Activated CD4-positive, alpha-beta T cell treated with anti-CD3 and anti-CD28 coated beads, Interleukin-2, amount 50 U/mL, for 24 hours (primary cell): ENCODE data around the gene ATRNL1.
"Not testable (repeated sequence)": the region's sequence is repeated elsewhere in the genome, so short reads cannot be mapped to it uniquely, and the experiment has no call there.

Source experiments
- DNase-seq, 2 donors: peaks; one replicate each; pipeline ENCODE4 v3.0.0-alpha.2; 2020; ENCODE audit warnings: low read depth in 1 of 2, low spot score in 1 of 2

Gene ATRNL1

DNA sequence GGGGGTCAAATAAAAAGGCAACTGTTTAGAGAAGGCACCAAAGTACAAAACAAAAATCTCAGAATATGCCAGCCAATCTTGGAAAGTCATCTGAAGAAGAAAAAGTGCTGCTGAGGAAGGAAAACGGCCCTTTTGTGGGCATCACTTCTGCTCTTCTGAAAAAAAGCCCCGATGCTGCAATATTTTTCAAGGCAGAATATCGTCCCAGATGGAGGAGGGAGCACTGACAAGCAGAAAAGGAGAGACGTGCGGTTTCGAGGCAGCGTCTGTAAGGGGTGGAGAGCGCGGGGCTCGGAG, 959 bp upstream of the ATRNL1 start:
- no peak for DNase-seq

DNA sequence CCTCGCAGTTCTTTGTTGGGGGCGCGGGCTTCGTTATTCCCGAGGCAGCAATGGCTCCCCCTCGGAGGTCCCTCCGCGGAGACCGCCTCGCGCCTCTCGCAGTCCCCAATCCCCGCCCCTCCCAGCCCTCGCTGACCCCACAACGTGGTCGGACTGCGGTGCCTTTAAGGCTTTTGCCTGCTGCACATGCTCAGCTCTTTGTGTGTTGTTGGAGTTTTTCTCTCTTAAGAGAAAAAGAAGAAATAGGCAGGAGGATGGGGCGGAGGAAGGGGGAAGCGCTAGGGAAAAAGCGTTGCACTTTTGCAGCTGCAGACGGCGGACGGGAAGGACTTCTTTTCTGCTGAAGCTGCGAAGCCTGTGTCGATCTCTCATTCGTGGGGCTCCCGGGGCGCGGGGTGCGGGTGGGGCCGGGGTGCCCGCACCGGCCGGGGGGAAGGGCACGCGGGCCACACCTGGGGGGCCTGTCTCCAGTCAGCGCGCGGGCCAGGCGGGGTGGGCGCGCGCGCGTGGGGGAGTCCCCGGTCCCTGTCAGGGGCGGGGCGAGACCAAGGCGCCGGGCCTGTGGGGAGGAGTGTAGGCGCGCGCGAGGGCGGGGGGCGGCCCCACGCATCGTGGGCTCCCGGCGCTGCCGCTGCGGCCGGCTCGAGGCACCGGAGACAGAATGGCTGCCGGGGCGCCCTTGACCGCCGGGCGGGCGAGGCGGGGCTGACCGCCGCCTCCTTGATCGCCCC, 445 bp upstream of the ATRNL1 start:
- DNase-seq: no peak

DNA sequence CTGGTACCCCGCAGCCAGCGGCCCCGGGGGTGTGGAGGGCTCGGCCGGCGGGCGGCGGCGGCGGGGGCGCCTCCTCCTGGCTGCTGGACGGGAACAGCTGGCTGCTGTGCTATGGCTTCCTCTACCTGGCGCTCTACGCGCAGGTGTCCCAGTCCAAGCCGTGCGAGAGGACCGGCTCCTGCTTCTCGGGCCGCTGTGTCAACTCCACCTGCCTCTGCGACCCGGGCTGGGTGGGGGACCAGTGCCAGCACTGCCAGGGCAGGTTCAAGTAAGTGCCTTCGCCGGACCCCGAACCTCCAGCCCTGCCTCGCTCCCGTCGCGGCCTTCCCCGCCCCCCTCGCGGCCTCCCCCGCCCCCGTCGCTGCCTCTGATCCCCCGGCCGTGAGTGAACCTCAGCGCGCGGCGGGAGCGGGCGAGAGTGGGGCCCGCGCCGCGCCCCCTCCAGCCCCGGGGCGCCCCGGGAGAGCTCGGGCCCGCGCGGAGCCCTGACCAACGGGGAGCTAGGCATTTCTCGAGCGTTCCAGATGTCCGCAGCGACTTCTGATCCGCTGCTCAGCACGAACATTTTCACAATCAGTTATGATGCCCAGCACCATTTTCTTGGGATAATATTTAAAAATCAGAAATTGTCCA, 727 bp downstream of the ATRNL1 start:
- DNase-seq: no peak

DNA sequence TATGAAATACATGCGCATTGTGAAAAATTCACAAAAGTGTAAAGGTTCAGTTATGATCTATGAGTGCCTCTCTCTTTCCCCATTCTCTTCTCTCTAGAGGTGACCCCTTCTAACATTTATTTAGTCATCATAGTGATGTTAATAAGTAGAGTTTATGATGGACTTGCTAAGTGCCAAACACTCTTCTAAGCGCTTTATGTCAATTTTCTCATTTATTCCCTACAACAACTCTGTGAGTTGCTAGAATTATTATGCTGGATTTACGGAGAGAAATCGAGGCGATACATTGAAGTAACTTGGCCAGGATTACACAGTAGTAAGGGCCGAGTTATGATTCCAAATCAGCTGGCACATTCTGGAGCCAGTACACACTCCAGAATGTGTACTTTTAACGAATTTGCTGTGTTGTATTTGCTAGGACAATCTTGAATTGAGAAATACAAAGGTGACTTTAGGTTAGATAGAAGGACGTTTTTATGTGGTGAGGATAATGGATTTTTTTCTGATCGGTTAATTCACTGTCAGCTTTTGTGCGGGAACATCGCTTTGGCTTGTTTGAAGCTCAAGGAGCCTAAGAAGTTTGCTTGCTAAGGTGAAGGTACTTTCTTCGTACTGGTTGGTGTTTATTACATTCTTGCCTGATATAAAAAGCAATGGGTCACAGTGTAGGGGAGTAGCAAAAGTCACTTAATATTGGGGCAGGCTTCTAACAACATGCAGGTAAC, 1.4 kb downstream of the ATRNL1 start:
- no peak for DNase-seq

DNA sequence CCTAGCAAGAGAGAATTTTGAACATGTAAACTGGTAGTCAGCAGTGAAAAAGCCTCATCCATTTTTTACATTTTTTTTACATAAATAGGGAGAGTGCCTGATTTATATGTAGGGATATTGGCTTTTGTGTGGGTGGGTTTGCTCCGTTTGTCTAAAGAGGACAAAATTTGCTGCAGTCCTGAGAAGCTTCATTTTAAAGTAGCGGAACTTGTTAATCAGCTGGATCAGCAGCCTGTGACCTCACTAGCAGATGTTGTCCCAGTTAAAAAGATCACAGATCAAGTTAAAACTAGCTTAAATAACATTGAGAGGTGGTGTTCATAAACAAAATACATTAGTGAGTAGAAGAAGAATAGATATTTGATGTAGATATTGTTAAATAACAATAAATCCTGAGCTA, 2.6 kb downstream of the ATRNL1 start:
- no peak for DNase-seq

DNA sequence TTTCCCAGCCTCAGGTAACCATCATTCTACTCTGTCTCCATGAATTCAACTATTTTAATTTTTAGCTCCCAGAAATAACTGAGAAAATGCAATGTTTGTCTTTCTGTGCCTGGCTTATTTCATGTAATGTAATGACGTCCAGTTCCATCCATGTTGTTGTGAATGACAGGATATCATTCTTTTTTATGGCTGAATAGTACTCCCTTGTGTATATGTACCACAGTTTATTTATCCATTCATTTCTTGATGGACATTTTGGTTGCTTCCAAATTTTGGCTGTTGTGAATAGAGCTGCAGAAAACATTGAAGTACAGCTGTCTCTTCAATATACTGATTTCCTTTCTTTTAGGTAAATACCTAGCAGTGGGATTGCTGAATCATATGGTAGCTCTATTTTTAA, 10.5 kb downstream of the ATRNL1 start:
- no peak for DNase-seq

DNA sequence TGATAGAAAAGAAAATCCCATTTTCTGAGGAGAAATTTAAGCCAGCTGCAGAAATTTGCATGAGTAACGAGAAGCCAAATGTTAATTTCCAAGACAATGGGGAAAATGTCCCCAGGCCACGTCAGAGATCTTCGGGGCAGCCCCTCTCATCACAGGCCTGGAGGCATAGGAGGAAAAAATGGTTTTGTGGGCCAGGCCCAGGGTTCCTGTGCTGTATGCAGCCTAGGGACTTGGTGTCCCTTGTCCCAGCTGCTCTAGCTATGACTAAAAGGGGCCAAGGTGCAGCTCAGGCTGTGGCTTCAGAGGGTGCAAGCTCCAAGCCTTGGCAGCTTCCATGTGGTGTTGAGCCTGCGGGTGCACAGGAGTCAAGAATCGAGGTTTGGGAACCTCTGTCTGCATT, 12.2 kb downstream of the ATRNL1 start:
- DNase-seq: not testable (repeated sequence)

DNA sequence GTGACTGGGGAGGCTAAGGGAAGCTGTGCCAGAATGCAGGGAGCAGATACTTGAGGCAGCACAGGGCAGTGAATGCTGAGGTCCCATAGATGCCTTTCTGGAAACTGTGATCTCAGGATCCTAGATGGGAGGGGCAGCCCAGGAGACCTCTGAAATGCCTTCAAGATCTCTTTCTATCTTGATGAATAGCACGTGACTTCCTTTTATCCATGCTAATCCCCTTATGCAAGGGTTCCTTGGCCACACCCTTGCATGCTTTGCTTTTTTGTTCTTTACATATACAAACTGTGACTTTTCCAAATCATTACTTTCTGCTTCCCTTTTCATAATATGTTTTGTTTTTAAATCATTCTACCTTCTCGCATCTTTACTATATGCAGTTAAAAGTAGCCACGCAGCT, 14.7 kb downstream of the ATRNL1 start:
- no peak for DNase-seq

DNA sequence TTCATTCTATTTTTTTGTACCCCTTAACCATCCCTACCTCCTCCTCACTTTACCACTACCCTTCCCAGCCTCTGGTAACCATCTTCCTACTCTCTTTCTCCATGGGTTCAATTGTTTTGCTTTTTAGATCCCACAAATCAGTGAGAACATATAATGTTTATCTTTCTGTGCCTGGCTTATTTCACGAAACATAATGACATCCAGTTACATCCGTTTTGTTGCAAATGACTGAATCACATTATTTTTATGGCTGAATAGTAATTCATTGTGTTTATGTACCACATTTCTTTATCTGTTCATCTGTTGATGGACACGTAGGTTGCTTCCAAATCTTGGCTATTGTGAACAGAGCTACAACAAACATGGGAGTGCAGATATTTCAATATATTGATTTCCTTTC, 24.1 kb downstream of the ATRNL1 start:
- no peak for DNase-seq

DNA sequence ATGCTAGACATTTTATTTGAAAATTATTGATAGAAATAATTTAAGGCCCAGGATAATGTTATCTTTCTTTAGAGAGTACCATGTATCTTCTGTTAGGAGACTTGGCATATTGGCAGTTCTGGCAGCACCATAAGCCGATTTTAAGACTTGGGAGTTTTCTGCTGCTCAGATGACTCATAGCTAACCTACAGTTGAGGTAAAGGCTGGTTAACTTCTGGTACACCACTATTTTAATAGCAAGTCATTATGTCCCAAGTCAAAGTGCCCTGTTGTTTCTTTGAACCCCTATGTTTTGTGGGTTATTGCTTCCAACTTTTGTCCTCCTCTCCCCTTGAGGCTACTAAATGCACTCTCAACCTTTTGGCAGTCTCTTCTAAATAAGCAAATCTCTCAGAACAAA, 25.2 kb downstream of the ATRNL1 start:
- no peak for DNase-seq

DNA sequence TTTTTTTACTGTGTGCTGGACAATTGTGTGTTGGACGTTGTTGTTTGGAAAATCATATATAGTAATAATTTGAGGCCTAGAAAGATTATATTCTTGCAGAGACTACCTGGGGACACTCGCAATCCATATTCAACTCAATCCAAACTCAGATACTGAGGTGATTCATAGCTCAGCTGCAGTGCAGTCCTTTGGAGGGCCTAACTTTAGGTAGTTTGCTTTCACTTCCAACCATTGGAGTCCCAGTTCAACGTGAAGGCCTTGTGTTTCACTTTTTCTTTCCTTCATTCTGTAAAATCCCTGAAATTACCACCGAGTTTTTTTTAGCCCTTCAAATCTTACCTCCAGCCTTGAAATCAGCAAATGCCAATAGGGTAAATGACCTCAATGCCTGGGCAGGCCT, 32.3 kb downstream of the ATRNL1 start:
- DNase-seq: no peak

DNA sequence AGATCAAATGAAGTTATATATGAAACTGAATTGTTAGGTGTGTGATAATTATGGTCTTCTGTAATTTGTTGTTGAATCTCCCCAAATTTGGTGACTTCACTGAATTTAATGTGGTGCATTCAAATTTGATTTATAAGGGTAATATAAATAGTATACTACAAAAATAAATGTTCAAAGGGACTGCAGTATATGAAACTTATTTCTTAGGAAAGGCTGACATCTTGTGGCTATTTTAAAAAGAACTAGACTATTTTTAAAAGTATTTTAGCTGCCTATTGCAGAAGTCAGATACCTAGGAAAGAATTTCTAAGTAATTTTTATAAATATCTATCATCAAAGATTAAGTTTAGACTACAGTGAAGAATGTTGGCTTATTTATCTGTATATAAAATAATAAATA, 36.6 kb downstream of the ATRNL1 start:
- no peak for DNase-seq

DNA sequence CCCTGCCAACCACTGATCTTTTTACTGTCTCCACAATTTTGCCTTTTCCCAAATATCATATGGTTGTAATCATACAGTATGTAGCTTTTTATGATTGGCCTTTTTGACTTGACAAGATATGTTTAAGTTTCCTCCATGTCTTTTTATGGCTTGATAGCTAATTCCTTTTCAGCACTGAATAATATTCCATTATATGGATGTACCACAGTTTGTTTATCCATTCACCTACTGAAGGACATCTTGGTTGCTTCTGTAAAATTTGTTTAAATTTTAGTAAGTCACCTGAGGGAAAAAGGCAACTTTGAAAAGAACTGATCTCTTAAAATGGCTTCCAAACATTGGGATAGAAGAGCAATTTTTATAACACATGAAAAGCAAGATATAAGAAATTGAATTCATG, 43.5 kb downstream of the ATRNL1 start:
- DNase-seq: no peak

DNA sequence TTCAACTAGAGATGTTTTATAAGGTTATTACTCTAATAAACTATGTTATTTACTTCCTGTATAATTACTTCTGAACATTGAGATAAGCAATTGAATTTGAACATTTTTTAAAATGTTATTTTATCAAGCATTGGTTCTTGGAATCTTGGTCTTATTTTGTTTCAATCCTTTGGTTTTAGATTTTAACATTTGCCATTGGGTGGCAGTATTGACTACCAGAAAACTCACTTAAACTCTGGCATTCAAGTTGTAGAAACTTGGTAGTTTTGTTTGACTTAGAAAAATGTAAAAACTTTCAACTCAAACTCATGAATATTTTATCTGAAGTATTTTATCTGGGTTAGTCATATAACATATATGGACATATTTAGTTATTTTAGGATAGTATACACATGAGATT, 48.1 kb downstream of the ATRNL1 start:
- DNase-seq: no peak

DNA sequence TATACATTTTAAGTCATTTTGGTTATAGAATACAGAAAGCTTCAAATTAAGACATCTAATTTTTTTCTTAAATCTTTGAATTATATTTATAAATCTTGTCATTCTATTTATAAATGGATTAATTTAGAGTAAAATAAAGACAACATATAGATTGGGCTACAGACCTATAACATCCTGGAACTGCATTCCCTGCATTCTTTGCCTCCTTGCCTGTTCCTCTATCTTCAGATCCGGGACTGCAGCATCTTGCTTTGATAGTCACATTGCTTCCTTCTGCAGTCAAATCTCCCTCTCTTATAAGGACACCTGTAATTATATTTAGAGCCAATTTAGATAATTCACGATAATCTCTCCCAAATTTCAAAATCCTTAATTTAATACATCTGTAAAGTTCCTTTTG, 64.2 kb downstream of the ATRNL1 start:
- no peak for DNase-seq

DNA sequence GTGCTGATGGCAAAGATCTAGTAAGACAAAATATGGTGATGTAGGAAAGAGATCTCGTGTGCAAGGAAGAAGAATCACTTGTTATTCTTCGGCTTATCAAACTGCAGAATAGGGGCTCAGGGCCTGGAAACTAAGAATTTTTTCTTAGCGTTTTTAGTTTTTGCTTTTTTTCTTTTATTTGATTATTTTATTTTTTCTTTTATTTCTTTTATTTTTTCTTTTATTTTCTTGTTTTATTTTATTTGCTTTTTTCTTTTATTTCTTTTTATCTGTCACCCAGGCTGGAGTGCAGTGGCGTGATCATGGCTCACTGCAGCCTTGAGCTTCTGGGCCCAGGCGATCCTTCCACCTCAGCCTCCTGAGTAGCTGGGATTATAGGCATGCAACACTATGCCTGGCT, 70.0 kb downstream of the ATRNL1 start:
- DNase-seq: no peak

DNA sequence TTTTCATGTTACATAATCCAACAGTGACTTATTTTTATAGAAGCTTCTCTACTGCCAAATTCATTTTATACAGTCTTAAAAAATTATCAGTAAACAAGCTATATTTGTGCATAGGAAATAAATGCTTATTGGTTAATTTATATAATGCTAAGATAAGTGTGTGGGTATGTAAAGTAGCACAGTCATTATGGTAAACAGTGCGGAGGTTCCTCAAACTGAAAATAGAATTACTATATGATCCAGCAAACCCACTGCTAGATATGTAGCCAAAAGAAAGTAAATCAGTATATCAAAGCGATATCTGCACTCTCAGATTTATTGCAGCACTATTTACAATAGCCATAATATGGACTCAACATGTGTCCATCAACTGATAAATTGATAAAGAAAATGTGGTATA, 71.1 kb downstream of the ATRNL1 start:
- no peak for DNase-seq

DNA sequence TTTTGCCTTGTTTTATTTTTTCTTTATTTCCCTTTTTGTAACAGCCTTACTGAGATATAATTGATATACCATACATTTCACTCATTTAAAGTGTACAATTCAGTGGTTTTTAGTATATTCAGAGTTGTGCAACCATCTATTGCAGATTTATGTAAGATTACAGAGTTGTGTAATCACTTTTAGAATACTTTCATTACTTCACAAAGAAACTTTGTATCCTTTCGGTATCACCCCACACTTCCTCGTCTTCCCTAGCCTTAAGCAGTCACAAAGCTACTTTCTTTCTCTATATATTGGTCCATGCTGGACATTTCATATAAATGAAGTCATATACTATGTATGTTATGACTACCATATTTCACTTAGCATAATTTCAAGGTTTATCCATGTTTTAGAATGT, 74.6 kb downstream of the ATRNL1 start:
- DNase-seq: no peak

DNA sequence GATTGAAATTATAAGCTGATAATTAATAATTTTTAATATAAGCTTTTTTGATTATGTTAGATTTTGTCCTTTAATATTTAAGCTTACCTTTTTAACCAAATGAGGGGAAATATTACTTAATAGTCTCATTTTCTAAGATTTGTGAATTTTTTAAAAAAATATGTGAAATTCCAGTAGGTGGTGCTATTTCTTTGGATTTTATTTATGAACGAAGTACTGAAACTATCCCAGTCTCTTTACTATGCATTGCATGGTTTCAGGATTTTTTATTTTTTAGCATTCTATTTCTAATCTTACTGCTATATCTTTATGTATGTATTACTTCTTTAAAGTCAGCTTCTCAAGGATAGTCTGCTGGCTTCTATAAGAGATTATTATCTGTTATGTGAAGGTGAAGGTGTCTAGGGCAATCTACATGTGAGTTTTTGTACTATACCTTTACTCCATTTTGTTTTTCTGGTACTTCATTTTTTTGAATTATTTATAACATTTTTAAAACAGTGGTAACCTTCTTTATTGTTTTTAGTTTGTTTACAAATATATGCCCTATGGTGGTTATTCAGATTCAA, 78.3 kb downstream of the ATRNL1 start:
- DNase-seq: no peak

DNA sequence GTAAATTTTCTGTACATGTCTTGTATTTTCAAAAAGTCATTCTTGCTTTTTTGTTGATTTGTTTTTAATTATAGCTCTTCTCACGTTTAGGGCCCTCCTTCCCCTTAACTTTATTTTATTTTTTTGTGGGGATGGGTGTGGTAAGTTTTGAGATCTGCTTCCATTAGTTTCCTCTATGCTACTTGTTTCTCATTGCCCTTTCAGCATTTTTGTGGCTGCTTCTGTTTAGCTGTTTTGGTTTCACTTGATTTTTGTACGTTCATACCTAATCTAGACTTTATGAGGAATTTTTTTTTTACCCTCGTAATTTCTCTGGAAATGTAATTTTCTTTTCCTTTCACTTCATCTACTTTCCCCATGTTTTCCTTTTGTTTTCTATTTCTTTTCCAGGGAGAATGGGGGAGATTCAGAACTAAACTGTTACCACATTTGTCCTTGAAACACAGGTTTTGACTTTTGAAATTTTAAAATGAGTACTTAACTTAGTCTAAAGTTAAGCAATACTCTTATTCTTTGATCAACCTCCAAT, 80.8 kb downstream of the ATRNL1 start:
- no peak for DNase-seq

DNA sequence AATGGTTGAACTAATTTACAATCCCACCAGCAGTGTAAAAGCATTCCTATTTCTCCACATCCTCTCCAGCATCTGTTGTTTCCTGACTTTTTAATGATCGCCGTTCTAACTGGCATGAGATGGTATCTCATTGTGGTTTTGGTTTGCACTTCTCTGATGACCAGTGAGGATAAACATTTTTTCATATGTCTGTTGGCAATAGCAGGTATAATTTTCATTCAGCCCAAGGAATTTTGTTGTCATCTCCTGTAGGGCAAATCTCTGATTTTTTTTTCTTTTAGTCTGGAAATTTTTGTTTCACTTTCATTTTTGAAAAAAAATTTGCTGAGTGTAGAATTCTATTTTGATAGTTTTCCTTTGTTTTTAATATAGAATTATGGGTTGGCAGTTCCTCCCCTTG, 114.1 kb downstream of the ATRNL1 start:
- not testable (repeated sequence) for DNase-seq

DNA sequence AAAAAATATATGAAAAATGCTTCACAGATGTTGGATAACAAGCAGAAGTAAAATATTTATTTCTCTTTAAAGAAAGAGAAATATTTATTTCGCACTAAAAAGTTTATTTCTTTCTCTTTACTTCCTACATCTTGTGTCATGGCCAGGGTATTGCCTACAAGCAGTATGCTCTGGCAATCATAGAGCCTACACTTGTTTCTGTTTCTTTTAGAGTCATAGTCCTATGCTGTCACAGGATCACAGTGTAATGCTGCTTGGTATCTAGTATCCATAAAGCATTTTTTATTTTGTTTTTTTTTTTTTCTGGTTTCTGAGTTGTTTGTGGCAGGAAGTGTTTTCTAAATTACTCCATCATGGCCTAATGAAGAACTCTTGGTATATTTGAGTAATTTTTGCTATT, 116.0 kb downstream of the ATRNL1 start:
- DNase-seq: no peak
